ENCODE data around the gene RMI2. TPM values are rescaled to one million over a fixed set of nuclear protein-coding genes. Genes with fewer than 3 reads are reported as not detected.
A peak's percentile ranks its signal among the peaks of the same experiment; 100 is the strongest.

The RMI2 gene
- total RNA-seq, 3 donors from 2014 or later, result 0.16 to 1.6 (median 0.33) TPM

- Histone ChIP-seq H3K36me3 (no peaks in the 10 kb centered on the region), H3K27ac (peak overlapping the region; percentile 68 to 69), H3K4me3 (no peak overlapping the region), H3K9me3 (no peaks in the 10 kb centered on the region), H3K4me1 (peaks cover 0 to 5% of the 10 kb centered on the region in 2 donors), H3K27me3 (no peaks in the 10 kb centered on the region)
- no peak for TF ChIP-seq POLR2A (IDR thresholded peaks at IDR 0.05)
- TF ChIP-seq POLR2AphosphoS5 (IDR thresholded peaks at IDR 0.05), result peak in 2 of 3 donors; percentile 17 to 45
- DNase-seq (ENCODE audit: low spot score in 2 of 2), result peak in 1 of 2 donors; percentile 71
- intact Hi-C loops (cut with DNase I; ENCODE audit: low total_unique reads), result loop anchor here (5.0 kb wide), 1 partner anchor 382 kb away; no protein-coding TSS in a partner anchor
Measured at GRCh38 chr16:11349599-11350276, 4.5 kb downstream of the RMI2 start.

GRCh38 chr16:11350519-11350918 is 5.3 kb downstream of the RMI2 start:
- Histone ChIP-seq H3K27ac (peak overlapping the region; percentile 68 to 69), H3K4me3 (no peak overlapping the region), H3K9me3 (no peaks in the 10 kb centered on the region), H3K27me3 (no peaks in the 10 kb centered on the region), H3K36me3 (no peaks in the 10 kb centered on the region), H3K4me1 (peaks cover 0 to 5% of the 10 kb centered on the region in 2 donors)
- intact Hi-C loops (cut with DNase I; ENCODE audit: low total_unique reads), result loop anchor here (5.0 kb wide), 1 partner anchor 383 kb away; no protein-coding TSS in a partner anchor
- no peak for TF ChIP-seq POLR2A (IDR thresholded peaks at IDR 0.05)
- TF ChIP-seq, protein P1, sequence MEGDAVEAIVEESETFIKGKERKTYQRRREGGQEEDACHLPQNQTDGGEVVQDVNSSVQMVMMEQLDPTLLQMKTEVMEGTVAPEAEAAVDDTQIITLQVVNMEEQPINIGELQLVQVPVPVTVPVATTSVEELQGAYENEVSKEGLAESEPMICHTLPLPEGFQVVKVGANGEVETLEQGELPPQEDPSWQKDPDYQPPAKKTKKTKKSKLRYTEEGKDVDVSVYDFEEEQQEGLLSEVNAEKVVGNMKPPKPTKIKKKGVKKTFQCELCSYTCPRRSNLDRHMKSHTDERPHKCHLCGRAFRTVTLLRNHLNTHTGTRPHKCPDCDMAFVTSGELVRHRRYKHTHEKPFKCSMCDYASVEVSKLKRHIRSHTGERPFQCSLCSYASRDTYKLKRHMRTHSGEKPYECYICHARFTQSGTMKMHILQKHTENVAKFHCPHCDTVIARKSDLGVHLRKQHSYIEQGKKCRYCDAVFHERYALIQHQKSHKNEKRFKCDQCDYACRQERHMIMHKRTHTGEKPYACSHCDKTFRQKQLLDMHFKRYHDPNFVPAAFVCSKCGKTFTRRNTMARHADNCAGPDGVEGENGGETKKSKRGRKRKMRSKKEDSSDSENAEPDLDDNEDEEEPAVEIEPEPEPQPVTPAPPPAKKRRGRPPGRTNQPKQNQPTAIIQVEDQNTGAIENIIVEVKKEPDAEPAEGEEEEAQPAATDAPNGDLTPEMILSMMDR (IDR thresholded peaks at IDR 0.05), result no peak
- no peak for TF ChIP-seq POLR2AphosphoS5 (IDR thresholded peaks at IDR 0.05)
- no peak for DNase-seq (ENCODE audit: low spot score in 2 of 2)

DNA sequence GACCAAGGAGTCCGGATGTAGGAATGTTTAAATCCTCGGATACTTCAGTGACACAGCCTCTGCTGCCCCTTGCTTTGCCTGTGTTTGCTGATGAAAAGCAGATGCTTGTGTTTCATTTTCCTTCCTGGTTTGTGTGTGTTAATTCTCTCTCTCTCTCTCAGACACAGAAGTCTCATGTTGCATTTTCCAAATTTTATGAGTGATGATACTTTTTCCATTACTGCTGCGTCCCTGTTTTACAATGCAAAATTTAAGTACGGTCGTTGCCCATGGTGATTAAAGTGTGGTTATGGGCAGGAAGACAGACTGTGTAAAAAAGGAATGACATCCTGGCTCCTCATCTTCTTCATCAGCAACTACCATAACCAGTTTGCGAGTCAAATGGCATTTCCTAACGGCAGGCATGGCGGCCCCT is 5.7 kb downstream of the RMI2 start:
- no peak for DNase-seq (ENCODE audit: low spot score in 2 of 2)
- intact Hi-C loops (cut with DNase I; ENCODE audit: low total_unique reads), result loop anchor here (5.0 kb wide), 1 partner anchor 384 kb away; no protein-coding TSS in a partner anchor
- peaks cover 0 to 5% of the 10 kb centered on the region in 2 donors for H3K4me1 ChIP-seq
- peak overlapping the region; percentile 68 to 69 for H3K27ac ChIP-seq
- no peak for TF ChIP-seq POLR2AphosphoS5 (IDR thresholded peaks at IDR 0.05)
- TF ChIP-seq POLR2A (IDR thresholded peaks at IDR 0.05), result no peak
- TF ChIP-seq, protein P1 (IDR thresholded peaks at IDR 0.05), result no peak
- no peaks in the 10 kb centered on the region for H3K27me3 ChIP-seq
- no peaks in the 10 kb centered on the region for H3K36me3 ChIP-seq
- H3K9me3 ChIP-seq, result no peaks in the 10 kb centered on the region
- H3K4me3 ChIP-seq, result no peak overlapping the region

DNA sequence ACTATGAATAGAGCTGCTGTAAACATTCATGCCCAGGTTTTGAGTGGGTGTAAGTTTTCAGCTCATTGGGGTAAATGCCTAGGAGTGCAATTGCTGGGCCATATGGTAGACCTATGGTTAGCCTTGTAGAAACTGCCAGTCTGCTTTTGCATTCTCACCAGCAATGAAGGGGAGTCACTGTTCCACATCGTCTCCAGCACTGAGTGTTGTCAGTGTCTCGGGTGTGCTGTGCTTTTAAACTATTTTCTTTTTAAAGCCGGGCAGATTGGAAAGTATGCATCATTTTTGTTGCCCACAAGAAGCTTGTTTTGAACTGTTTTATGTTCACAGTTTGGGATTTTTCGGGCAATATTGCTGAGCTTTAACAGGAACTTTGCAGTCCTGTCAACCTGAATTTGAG is 7.9 kb downstream of the RMI2 start:
- no peak for TF ChIP-seq POLR2A (IDR thresholded peaks at IDR 0.05)
- TF ChIP-seq POLR2AphosphoS5 (IDR thresholded peaks at IDR 0.05), result no peak
- TF ChIP-seq, protein P1 (IDR thresholded peaks at IDR 0.05), result no peak
- no peaks in the 10 kb centered on the region for H3K36me3 ChIP-seq
- intact Hi-C loops (cut with DNase I; ENCODE audit: low total_unique reads), result loop anchor here (5.0 kb wide), 1 partner anchor 386 kb away; no protein-coding TSS in a partner anchor
- no peak overlapping the region for H3K4me3 ChIP-seq
- H3K4me1 ChIP-seq, result peaks cover 0 to 5% of the 10 kb centered on the region in 2 donors
- DNase-seq (ENCODE audit: low spot score in 2 of 2), result no peak
- H3K27ac ChIP-seq, result no peak overlapping the region
- no peaks in the 10 kb centered on the region for H3K9me3 ChIP-seq
- H3K27me3 ChIP-seq, result no peaks in the 10 kb centered on the region

- Histone ChIP-seq H3K4me3 (no peak overlapping the region), H3K27me3 (no peaks in the 10 kb centered on the region), H3K27ac (no peak overlapping the region), H3K4me1 (peaks cover 0 to 2% of the 10 kb centered on the region in 2 donors), H3K36me3 (no peaks in the 10 kb centered on the region), H3K9me3 (no peaks in the 10 kb centered on the region)
- intact Hi-C loops (cut with DNase I; ENCODE audit: low total_unique reads), result loop anchor here (5.0 kb wide), 1 partner anchor 387 kb away; no protein-coding TSS in a partner anchor
- TF ChIP-seq POLR2AphosphoS5 (IDR thresholded peaks at IDR 0.05) (no peak), POLR2A (IDR thresholded peaks at IDR 0.05) (no peak)
- TF ChIP-seq, protein P1 (IDR thresholded peaks at IDR 0.05), result no peak
- DNase-seq (ENCODE audit: low spot score in 2 of 2), result no peak
Measured at GRCh38 chr16:11354407-11354732, 9.1 kb downstream of the RMI2 start.

Data from breast epithelium (tissue), 4 donors.